ENCODE results near the gene IFI35. TPM values are rescaled to one million over a fixed set of nuclear protein-coding genes. Genes with fewer than 3 reads are reported as not detected.

IFI35 gene
- total RNA-seq, 1 experiment from 2014 or later: 6.3 TPM

DNA sequence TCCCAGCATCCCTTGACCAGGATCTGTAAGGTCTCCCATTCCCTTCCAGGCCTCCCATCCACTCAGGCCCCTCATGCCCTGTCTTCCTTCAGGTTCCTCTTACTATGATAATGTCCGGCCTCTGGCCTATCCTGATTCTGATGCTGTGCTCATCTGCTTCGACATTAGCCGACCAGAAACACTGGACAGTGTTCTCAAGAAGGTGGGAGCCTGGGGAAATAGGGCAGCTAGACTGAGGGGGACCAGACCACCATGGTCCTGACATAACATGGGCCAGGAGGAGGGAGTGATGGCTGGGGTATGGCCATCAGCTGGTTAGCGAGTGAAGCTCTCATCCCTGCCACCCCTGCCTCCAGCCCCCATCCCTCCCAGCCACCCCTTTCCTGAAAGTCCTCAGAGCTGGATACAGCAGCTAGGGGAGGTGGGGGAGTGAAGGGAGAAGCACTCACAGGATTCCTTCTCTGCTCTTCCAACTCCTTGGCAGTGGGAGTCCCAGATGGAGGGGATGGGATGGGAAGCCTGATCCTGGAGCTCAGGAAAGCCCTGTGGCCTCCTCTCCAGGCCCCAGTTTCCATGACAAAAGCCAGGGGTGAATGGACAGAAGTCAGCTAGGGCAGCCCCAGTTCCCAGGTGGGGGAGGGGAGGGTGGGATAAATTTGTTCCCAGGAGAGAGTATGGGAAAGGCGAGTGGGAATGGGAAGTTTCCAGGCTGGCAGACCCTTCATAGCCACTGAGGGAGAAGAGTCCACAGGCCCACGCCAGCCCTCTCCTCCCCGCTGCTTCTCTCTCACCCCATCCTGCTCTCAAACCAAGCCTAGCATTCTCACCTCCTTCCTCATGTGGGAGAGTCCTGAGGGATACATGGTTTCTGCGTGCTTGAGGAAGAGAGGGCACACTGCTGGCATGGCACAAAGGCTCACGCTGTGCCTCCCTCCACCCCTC is 20.8 kb downstream of the IFI35 start:
- TF ChIP-seq, protein P1, sequence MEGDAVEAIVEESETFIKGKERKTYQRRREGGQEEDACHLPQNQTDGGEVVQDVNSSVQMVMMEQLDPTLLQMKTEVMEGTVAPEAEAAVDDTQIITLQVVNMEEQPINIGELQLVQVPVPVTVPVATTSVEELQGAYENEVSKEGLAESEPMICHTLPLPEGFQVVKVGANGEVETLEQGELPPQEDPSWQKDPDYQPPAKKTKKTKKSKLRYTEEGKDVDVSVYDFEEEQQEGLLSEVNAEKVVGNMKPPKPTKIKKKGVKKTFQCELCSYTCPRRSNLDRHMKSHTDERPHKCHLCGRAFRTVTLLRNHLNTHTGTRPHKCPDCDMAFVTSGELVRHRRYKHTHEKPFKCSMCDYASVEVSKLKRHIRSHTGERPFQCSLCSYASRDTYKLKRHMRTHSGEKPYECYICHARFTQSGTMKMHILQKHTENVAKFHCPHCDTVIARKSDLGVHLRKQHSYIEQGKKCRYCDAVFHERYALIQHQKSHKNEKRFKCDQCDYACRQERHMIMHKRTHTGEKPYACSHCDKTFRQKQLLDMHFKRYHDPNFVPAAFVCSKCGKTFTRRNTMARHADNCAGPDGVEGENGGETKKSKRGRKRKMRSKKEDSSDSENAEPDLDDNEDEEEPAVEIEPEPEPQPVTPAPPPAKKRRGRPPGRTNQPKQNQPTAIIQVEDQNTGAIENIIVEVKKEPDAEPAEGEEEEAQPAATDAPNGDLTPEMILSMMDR (IDR thresholded peaks at IDR 0.05; ENCODE audit: unreplicated experiment): no peak
- ChIA-PET CTCF (interaction anchor here (0.7 kb wide), 1 partner anchor 98 kb away, joined by 3 read pairs; no protein-coding TSS in a partner anchor), POLR2A (interaction anchor here (0.6 to 0.7 kb wide), 2 partner anchors 35 to 587 kb away, joined by 3 read pairs; no protein-coding TSS in a partner anchor)
- Mint-ChIP-seq H3K27me3 (ENCODE audit: insufficient read depth, unreplicated experiment) (no peaks in the 10 kb centered on the region), H3K4me3 (ENCODE audit: unreplicated experiment) (no peak overlapping the region), H3K4me1 (ENCODE audit: insufficient read depth, unreplicated experiment) (peaks cover 12% of the 10 kb centered on the region), H3K27ac (ENCODE audit: low read depth, unreplicated experiment) (no peak overlapping the region), H3K36me3 (ENCODE audit: insufficient read depth, unreplicated experiment) (no peaks in the 10 kb centered on the region), H3K9me3 (ENCODE audit: unreplicated experiment) (no peaks in the 10 kb centered on the region)
- intact Hi-C loops (cut with micrococcal nuclease): loop anchor here (10.0 kb wide), 1 partner anchor 307 kb away; no protein-coding TSS in a partner anchor
- DNase-seq (ENCODE audit: unreplicated experiment): no peak
- no TSS peak for BruUV-seq (replicated peaks)

DNA sequence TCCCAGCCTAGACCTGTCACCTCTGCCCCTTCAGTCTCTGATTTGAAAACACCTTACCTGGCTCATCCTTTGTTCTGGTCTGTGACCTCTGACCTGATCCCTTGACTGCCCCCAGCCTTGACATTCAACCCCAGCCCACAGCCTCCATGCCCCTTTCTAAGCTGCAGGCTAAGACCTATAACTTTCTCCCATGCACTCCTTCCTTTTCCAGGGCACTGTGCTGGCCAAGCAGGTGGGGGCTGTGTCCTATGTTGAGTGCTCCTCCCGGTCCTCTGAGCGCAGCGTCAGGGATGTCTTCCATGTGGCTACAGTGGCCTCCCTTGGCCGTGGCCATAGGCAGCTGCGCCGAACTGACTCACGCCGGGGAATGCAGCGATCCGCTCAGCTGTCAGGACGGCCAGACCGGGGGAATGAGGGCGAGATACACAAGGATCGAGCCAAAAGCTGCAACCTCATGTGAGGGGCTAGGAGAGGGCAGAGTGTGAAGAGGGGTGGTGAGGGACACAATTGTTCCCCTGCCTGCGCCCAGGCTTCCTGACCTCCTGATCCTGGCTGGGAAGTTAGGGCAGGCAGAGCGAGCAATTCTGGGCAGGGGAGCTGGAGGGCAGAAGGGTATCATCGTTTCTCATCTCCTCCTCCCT is 21.8 kb downstream of the IFI35 start:
- Mint-ChIP-seq H3K4me1 (ENCODE audit: insufficient read depth, unreplicated experiment) (peaks cover 12% of the 10 kb centered on the region), H3K27me3 (ENCODE audit: insufficient read depth, unreplicated experiment) (no peaks in the 10 kb centered on the region), H3K36me3 (ENCODE audit: insufficient read depth, unreplicated experiment) (no peaks in the 10 kb centered on the region), H3K27ac (ENCODE audit: low read depth, unreplicated experiment) (no peak overlapping the region), H3K4me3 (ENCODE audit: unreplicated experiment) (no peak overlapping the region), H3K9me3 (ENCODE audit: unreplicated experiment) (no peaks in the 10 kb centered on the region)
- no TSS peak for BruUV-seq (replicated peaks)
- CTCF ChIA-PET: no interaction called here
- TF ChIP-seq, protein P1 (IDR thresholded peaks at IDR 0.05; ENCODE audit: unreplicated experiment): no peak
- intact Hi-C loops (cut with micrococcal nuclease): loop anchor here (10.0 kb wide), 1 partner anchor 306 kb away; no protein-coding TSS in a partner anchor
- POLR2A ChIA-PET: no interaction called here
- no peak for DNase-seq (ENCODE audit: unreplicated experiment)

DNA sequence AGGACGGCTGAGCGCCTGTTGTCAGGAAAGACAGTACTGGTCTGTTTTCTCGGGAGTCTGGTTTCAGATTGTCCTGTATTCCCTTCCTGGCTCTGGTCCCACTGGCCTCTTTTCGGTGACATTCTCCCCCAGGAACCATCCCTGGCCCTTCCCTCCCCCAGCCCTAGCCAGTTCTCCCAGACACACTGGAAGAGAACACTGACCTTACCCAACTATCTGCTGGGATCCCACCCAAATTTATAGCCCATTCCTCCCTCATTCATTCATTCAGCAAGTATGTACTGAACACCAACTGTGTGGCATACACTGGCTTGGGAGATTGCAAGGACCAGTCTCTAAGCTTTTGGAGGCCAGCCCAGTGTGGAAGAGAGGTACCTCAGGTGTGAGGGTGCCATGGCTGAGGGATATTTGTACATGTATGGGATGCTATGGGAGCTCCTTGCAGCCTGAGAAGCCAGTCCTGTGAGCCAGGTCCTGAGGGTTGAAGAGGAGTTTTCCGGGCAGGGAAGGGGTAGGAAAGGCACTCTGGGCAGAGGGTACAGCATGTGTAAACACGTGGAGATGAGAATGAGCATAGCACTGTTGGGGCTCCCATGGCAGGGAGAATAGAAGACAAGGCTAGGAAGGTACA is 23.7 kb downstream of the IFI35 start:
- no peak overlapping the region for H3K27ac Mint-ChIP-seq (ENCODE audit: low read depth, unreplicated experiment)
- intact Hi-C loops (cut with micrococcal nuclease): no loop called here
- TF ChIP-seq, protein P1 (IDR thresholded peaks at IDR 0.05; ENCODE audit: unreplicated experiment): no peak
- DNase-seq (ENCODE audit: unreplicated experiment): no peak
- no TSS peak for BruUV-seq (replicated peaks)
- H3K9me3 Mint-ChIP-seq (ENCODE audit: unreplicated experiment): no peaks in the 10 kb centered on the region
- POLR2A ChIA-PET: interaction anchor here (0.6 to 2.0 kb wide), 5 partner anchors 9 to 1799 kb away, joined by 3 to 6 read pairs (median 3); partner anchors contain the start of gene RPL27
- CTCF ChIA-PET: interaction anchor here (0.5 to 0.7 kb wide), 2 partner anchors 32 to 89 kb away, joined by 3 read pairs; partner anchors contain the start of gene RPL27
- no peaks in the 10 kb centered on the region for H3K36me3 Mint-ChIP-seq (ENCODE audit: insufficient read depth, unreplicated experiment)
- no peaks in the 10 kb centered on the region for H3K27me3 Mint-ChIP-seq (ENCODE audit: insufficient read depth, unreplicated experiment)
- peaks cover 6% of the 10 kb centered on the region for H3K4me1 Mint-ChIP-seq (ENCODE audit: insufficient read depth, unreplicated experiment)
- no peak overlapping the region for H3K4me3 Mint-ChIP-seq (ENCODE audit: unreplicated experiment)
